PC-3 (cell line): Measurements from ENCODE around the gene DHX16.

ENCODE experiments used
- EZH2 ChIP-seq: fragments of 300-600 bp; sonication (generic); IDR thresholded peaks from one replicate; pipeline ENCODE4 v1.6.1; 2017; ENCODE audit warnings: antibody characterized with exemption, mild to moderate bottlenecking, low read length; ENCODE audit not compliant: unreplicated experiment
- EZH2phosphoT487 ChIP-seq: fragments of 300-600 bp; sonication (generic); IDR thresholded peaks from 2 replicates; pipeline ENCODE4 v1.6.1; 2018; ENCODE audit warnings: mild to moderate bottlenecking, antibody characterized with exemption, low read length, borderline replicate concordance
- TF ChIP-seq, protein P1 (sequence below): fragments of 300-600 bp; sonication (generic); conservative IDR thresholded peaks from 2 replicates; pipeline ENCODE4 v1.5.1; 2017; ENCODE audit warnings: antibody characterized with exemption, low read depth, mild to moderate bottlenecking, low read length

GRCh38 chr6:30645989-30646388, 26.8 kb downstream of the DHX16 start:
- TF ChIP-seq, protein P1, sequence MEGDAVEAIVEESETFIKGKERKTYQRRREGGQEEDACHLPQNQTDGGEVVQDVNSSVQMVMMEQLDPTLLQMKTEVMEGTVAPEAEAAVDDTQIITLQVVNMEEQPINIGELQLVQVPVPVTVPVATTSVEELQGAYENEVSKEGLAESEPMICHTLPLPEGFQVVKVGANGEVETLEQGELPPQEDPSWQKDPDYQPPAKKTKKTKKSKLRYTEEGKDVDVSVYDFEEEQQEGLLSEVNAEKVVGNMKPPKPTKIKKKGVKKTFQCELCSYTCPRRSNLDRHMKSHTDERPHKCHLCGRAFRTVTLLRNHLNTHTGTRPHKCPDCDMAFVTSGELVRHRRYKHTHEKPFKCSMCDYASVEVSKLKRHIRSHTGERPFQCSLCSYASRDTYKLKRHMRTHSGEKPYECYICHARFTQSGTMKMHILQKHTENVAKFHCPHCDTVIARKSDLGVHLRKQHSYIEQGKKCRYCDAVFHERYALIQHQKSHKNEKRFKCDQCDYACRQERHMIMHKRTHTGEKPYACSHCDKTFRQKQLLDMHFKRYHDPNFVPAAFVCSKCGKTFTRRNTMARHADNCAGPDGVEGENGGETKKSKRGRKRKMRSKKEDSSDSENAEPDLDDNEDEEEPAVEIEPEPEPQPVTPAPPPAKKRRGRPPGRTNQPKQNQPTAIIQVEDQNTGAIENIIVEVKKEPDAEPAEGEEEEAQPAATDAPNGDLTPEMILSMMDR = no peak
- TF ChIP-seq EZH2 (no peak), EZH2phosphoT487 (no peak)
